GM21447 (cell line): Measurements from ENCODE around the gene S100A4.
A peak's percentile ranks its signal among the peaks of the same experiment; 100 is the strongest.

Source experiments
- ATAC-seq: cut with Tn5 transposase; IDR thresholded peaks from one replicate; pipeline ENCODE4 v1.9.1; 2021; ENCODE audit not compliant: unreplicated experiment

Gene S100A4

DNA sequence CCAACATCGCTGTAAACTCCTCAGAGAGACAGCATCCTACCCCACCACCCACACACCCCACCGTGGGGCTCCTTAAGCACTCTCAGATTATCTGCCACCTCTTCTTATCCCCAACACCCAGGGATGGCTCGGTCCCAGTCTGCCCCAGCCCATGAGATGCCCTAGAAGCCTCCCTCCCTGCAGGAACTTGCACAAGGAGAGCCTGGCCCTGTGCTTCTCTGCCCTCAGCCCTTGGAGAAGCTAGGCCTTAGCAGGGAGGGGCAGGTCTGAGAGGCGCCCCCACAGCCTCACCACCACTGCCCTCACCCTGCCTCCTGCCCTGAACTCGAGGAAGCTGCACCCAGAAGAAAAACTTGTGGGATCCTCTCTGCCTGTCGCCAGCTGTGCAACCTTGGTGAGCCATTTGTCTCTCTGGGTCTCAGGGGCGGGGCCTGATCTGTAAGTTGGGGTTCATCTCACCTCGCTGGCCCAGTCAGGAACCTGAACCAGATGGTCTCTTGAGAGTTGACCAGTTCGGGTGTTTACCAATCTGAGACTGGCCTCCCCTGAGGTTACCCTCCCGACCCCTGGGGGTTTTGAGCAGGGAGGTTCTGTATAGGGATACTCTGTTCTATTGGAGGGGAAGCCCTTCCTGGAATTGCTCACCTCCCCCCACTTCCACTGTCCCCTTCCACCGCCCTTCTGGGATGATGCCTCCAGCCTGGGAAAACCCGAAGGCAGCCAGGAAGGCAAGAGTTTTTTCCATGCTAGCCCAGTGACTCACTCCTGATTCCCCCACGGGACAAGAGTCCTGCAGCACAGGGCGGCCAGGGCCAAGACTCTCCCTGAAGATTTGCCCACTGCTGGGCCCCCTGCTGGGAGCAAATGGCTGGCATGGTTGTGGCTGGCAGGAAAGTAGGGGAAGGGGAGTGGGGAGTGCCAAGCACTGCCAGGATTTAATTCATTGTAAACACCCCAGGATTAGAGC lies 3.4 kb upstream of the S100A4 start, which contains the start of gene S100A3:
S100A3 (minus strand) TSS at position 537 of the 967 bp plus-strand sequence. CDS start 773 bp downstream, outside the sequence.
- ATAC-seq, result no peak

DNA sequence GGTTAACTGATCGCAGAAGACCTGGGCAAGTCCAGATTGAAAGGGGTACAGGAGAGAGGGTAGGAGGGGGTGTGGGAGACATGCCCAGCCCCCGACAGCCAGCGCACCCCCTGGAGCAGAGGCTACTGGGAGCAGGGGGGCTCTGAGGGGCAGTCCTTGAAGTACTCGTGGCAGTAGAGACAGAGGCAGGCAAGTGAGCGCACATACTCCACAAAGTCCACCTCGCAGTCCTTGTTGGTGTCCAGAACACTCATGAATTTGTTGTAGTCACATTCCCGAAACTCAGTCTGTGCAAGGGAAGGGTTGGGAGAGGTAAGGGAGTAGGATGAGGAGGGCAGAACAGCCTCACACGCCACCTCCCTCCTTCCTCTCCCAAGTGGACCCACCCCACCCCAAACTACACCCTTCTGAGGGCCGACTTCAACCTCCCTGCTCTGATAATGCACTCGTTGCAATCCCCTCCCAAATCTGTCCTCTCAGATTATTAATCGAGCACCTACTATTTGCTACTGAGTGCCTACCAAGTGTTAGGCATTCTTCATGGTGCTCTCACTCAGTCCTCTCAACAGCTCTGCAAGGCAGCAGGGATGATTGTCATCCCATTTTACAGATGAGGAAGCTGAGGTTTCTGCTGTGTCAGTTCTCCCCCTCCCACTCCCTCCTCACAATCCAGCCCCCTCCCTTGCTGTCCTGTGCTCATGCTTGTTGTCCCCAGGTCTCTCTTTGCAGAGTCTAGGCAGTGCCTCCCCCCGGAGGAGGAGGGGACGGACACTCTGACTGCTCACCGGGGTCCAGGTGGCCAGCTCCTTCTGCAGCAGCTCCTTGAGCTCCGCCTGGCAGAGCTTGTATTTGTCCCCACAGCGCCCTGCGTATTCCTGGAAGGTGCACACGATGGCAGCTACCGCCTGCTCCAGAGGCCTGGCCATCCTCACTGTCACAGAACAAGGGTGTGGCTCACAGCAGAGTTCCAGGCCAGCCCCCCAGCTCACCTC lies 2.2 kb upstream of the S100A4 start:
- ATAC-seq, result no peak

DNA sequence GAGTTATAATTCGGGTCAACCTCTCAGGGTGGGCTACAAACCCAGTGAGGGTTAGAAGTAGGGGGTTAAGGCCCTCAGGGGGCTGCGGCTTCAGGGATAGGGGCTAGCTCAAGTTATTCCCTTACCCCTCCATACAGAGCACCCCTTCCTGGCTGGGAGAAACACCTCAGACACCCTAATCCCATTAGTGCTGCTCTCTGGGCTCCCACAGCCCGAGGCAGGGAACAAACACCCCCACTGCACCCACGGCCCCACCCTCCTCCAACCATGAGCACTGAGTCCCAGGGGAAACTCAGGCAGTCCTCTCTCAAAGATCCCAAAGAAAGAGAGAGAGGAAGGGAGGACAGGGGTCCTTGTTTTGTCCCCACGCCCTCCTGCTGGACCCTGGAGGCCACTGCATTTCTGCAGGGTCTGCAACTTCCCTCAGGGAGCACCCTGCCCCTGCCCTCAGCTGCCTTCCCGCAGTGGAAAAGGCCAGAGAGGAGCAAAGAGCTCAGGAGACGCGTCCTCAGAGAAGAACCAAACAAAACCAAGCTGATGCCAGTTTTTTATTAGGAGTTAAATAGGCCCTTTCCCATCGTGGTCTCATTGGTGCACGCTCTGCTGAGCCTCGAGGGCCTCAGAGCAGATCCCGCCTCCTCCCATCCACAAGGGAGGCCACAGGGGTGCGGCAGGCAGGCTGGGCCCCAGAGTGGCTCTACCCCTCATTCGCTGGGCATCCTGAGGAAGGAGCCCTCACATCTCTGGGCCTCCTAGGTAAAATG lies 1.4 kb upstream of the S100A4 start:
- no peak for ATAC-seq

DNA sequence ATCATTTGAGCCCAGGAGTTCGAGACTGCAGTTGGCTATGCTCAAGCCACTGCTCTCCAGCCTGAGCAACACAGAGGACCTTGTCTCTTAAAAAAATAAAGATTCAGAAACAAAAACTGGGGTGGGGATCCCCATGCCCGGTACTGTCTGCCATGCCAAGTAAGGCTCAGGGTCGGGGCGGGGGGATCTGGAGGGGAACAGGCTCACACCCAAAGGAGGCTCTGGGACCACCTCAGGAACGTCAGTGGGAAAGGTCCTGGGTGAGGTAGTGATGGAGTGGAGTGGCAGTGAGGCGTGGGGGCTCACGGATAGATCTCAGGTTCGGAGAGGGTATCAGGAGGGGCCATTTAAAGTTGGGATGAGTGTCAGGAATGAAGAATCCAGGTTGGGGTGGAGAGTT lies 765 bp upstream of the S100A4 start:
- no peak for ATAC-seq

DNA sequence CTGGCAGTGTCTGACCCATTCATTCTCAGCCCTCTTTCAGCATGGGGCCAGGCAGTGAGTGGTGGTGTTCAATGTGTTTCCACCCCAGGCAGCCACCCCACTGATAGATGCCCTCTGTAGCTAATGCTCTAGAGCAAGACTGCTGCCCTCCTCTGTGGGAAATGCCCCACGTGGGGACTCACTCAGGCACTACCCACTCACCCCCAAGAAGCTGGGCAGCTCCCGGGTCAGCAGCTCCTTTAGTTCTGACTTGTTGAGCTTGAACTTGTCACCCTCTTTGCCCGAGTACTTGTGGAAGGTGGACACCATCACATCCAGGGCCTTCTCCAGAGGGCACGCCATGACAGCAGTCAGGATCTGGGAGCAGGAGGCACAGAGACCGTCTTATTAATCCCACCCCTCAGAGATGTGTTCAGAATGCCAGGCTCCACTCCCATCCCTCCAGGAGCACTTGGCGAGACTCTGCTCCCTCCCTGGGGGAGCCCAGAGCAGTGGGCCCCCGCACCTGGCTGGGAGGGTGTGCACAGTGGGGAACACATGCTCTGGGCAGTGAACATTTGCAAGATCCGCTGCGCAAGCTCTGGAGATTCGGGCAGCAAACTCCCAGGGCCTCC lies 1.0 kb downstream of the S100A4 start:
- ATAC-seq, result no peak

DNA sequence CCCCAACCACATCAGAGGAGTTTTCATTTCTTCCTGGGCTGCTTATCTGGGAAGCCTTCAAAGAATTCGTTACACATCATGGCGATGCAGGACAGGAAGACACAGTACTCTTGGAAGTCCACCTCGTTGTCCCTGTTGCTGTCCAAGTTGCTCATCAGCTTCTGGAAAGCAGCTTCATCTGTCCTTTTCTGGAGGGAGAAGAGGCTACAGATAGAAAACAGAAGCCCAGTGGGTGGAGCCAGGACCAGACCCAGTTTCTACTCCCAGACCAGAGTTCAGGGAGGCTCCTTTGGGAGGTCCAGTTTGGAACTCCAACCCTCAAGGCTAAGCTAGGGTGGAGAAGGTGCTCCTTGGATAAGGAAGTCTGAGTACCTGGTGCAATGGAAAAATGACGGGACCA lies 1.9 kb downstream of the S100A4 start:
- ATAC-seq, result no peak

DNA sequence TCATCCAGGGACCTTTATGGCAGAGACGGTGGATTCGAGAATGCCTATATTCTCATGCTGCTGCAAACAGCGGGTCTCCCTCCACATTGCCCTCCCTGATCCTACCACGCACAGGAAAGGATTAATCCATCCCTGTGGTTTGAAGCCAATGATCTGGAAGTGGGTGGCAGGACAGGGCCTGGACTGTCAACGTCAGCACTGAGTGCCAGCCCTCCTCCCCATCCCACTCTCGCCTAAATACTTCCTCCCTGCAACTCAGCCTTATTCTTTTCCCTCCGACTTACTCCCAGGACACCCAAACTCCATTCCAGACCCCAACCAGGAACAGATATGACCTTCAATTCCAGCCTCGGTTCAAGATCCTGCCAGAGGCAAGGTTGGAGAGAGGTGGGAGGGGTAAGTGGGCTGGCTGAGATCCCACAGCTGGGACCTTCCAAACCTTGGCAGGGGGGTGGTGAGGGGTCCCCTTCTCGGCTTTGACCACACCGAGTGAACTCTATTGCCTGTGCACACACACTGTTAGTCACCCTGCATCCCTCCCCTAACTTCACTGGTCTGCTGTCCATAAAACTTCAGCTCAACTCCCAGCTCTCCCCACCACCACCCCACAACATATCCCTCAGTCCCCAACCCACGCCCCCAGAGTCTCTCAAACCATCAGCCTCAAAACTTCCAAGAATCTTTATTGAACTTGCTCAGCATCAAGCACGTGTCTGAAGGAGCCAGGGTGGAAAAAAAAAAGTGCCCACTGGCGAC lies 2.5 kb downstream of the S100A4 start:
- no peak for ATAC-seq

DNA sequence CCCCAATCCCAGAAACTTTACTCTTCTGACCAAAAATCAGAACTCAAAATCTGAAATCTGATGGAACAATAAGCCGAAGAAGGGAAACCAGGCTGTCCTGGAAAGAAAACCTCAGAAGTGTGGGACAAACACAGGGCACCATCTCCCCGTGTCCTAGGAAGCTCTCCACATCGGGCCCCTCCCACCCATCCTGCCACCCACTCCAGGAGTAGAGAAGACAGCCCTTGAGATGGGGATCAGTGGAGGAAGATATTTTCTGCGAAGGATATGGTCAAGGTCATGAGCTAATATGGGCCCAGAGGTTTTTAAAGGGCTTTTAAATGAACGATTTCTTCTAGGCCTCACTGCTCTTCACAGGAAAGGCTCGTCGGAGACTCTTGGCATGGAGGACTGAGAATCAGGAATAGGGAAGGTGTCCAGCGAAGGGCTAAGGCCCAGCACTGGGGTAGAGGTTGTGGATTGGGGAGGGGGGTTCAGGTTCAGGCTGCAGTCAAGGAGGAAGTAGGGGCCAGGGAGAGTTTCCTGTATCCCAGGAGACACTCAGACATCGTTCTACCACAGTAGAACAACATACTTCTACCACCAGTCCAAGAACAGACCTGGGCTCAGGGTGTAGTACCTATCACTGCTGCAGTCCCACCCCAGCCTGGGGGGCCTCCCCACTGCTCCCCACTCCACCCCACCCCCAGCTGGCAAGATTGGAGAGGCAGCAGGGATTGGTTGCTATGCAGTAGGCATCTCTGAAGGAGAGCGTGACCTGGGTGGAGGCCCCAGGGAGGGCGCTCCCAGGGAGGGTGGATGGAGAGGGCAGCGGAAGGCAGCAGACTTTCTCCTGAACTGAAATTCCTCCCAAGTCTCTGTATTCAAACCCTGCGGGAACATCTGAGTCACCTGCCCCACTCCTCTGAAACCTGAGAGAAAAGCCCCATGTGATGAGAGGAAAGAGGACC lies 3.7 kb downstream of the S100A4 start:
- ATAC-seq, result no peak

DNA sequence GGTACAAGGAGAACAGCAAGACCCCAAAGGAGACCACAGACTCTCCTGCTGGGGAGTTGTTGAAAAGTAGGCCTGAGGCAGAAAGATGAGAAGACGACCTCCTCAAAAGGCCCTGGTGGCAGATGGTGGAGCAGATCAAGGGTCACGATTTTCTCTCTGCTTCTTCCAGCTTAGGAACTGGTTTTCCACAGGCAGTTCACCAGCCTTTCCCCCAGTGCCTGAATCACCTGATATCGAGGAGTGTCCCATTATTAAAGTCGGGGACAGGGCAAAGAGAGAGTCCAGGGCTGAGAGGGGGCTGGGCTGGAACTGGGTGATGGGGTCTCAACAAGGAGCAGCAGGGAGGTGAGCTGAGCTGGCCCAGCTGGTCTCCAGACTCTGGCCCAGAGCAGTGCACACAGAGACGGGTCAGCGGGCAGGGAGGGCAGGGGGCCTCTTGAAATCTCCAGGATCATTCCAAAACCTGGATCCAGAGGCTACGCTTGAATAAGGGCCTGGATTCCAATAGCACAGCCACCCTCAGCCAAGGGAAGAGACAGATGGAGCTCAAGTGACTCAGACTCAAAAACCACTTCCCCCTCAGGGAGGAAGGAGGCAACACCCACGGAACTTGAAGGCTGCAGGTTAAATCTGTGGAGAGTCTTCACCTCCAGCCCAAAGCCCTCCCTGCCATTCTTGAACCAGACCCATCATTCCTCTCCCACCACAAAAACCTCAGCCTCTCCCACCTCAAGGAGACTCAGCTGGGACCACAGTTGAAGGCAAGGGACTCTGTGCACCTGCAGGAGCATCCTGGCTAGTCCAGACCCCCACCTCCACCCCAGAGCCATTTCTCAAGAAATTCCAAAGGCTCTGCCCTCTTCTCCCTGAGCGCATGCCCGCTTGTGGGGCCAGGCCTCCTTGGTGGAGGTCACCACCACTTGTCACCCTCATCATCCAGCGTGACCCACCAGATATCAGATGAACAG lies 4.9 kb downstream of the S100A4 start, which contains the start of gene S100A5:
S100A5 (minus strand) TSS at position 541 of the 968 bp plus-strand sequence. CDS start 743 bp downstream, outside the sequence.
- ATAC-seq, result no peak

DNA sequence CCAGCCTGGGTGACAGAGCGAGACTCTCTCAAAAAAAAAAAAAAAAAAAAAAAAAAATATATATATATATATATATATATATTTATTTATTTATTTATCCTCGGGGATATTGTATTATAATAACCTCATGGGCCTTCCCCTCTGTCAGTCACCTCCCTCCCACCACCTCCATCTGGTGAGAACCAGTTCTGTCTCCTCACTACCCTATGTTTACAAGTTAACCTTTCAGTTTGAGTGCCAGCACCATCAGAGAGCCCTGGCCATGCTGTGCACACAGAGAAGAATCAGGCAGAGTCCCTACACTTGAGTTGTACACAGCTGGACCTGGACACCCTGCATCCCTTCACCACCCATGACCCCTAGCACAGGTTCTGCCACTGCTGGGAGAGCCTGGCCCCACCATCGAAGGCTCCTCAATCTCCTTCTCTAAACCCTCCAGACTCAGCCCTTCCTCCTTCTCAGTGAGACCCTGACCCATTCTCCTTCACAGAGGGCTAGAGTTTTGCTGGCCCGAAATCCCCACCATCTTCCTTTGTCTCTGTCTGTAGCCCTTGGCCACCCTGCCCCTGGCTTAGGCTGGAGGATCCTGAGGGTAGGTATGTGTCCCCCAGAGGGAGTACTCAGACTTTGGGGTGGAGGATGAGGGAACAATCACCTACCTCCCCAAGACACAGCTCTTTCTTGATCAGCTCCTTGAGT lies 6.1 kb downstream of the S100A4 start:
- no peak for ATAC-seq

DNA sequence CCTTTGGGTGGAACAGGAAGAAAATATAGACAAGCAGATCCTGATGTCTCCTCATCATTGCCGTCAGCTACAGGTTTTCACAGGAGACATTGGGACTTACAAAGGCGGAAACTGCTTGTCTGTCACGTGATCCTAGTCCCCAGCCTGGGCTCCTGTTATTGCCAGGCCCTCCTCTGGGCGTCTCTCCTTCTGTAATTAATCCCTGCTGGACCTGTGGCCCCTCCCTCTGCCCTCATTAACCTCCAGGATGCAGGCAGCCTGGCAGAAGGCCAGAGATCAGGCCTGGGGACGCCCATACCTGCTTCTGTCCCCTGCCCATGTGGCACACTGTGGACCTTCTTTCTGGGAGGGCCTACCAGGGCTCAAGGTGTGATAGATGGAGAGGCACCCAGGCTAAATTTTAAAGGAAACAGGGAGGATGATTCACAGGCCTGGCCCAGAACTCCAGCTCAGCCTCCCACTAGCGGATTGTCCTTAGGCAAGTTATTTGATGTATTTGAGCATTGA lies 7.2 kb downstream of the S100A4 start:
- ATAC-seq, result no peak

DNA sequence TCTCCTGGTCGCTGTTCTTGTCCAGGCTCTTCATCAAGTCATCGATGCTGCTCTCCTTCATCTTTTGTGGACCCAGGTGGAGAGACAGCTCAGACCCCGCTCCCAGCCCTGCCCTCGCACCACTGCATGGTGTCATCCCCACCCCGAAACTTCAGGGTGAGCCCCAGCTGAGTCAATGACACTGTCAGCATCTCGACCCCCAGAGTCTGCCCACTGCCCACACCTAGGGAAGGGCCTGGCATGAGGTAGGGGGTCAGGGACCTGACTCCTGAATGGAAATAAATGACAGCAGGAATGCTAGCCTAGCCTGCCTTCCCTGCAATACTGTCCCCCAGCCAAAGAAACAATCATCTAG lies 8.3 kb downstream of the S100A4 start:
- no peak for ATAC-seq

DNA sequence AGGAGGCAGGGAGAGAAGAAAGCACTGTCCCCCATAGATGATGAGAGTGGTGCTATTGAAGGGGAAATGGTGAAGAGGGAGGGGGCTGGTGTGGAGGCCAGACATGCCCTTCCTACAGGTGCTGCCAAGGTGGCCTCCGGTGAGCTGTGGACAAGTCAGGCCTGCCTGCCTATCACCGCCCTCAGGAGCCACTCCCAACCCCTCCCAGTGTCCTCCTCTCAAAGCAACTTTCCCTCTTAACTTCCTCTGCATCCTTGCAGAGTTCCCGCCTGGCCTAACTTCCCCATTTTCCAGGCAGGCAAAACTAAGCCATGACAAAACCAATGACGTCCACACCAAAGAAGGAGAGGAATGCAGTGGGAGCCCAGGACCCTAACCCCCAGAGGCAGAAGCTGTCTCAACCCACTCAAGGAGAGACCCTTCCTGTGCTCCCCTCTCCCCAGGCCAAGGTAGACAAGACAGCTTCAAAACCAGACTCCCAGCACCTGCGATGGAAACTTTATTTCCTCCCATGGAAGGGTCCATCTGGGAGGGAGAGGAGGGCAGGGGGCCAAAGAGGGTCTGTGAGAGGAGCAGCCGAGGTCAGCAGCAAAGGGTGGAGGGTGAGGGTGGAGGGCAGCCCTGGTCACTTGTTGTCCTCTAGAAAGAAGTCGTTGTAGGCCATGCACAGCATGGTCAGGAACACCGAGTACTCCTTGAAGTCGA lies 8.8 kb downstream of the S100A4 start:
- ATAC-seq, result no peak

DNA sequence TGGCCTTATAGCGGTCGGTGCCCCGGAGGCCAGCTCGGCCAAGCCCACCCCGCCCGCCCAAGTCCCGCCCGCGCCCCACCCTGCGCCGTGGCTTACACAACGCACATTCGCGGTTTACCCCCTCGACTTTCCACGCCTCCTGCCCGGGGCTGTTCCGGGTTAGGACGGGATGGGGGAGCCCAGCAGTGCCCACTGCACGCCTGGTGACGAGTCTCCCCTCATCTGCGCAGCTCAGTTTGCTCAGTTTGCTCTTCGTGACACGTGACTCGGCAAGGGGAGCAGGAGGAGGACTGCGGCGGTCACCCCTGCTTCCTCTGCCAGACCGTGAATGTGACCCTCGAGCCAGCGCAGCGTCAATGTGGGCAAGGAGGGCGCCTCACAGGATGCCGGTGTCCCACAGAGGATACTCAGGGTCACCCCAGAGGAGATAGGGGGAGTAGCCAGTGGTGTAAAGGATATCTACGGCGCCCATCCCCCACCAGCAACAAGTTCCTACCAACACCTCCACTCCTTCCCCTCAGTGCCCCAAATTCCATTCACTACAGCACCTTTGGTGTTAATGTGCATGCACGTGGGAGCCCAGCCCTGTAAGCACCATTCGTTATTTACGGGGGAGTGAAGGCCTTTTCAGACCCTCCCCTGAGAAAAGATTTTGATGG lies 9.5 kb downstream of the S100A4 start:
- peak; percentile 49 for ATAC-seq
